HL-60 (cell line): Measurements from ENCODE around the gene TEAD2.

Source experiments
- DNase-seq, 2 experiments: peaks; one replicate each; pipeline ENCODE4 v3.0.0-alpha.2; 2010 to 2020; ENCODE audit warnings: low read depth in 1 of 2, low spot score in 1 of 2
- H3K27ac ChIP-seq: fragments of 250-450 bp; sonication (Bioruptor Pico); replicated peaks from 2 replicates; pipeline ENCODE4 v1.5.1; 2020; ENCODE audit warnings: mild to moderate bottlenecking, moderate library complexity
- H3K27me3 ChIP-seq: fragments of 250-450 bp; sonication (Bioruptor Pico); 2 replicates; pipeline ENCODE4 v1.5.1; 2021; ENCODE audit warnings: mild to moderate bottlenecking, moderate library complexity; ENCODE audit not compliant: insufficient read depth, poor library complexity, severe bottlenecking
- H3K4me3 ChIP-seq: replicated peaks from 2 replicates; pipeline ENCODE4 v1.5.1; 2011; ENCODE audit warnings: mild to moderate bottlenecking, control low read depth, low read length; ENCODE audit not compliant: insufficient read depth
- GABPA ChIP-seq: IDR thresholded peaks from 2 replicates; pipeline ENCODE4 v1.6.1; 2012; ENCODE audit warnings: low read depth
- POLR2AphosphoS5 ChIP-seq: IDR thresholded peaks from 2 replicates; pipeline ENCODE4 v1.6.1; 2012; ENCODE audit warnings: low read depth
- SPI1 ChIP-seq: IDR thresholded peaks from 2 replicates; pipeline ENCODE4 v1.6.1; 2012; ENCODE audit warnings: low read depth, mild to moderate bottlenecking, borderline replicate concordance
- TF ChIP-seq, protein P1 (sequence below): IDR thresholded peaks from one replicate; pipeline ENCODE4 v1.5.1; 2011; ENCODE audit warnings: low read length, control low read depth, inconsistent platforms; ENCODE audit not compliant: insufficient read depth
- TF ChIP-seq, protein P2 (sequence below): IDR thresholded peaks from 2 replicates; pipeline ENCODE4 v1.6.1; 2012; ENCODE audit warnings: low read depth; ENCODE audit not compliant: insufficient replicate concordance

TEAD2 gene

GRCh38 chr19:49338023-49338677 is 24.1 kb downstream of the TEAD2 start:
- Histone ChIP-seq H3K27me3 (no peaks in the 10 kb centered on the region), H3K27ac (no peak overlapping the region), H3K4me3 (no peak overlapping the region)
- no peak for DNase-seq
- TF ChIP-seq, protein P1, sequence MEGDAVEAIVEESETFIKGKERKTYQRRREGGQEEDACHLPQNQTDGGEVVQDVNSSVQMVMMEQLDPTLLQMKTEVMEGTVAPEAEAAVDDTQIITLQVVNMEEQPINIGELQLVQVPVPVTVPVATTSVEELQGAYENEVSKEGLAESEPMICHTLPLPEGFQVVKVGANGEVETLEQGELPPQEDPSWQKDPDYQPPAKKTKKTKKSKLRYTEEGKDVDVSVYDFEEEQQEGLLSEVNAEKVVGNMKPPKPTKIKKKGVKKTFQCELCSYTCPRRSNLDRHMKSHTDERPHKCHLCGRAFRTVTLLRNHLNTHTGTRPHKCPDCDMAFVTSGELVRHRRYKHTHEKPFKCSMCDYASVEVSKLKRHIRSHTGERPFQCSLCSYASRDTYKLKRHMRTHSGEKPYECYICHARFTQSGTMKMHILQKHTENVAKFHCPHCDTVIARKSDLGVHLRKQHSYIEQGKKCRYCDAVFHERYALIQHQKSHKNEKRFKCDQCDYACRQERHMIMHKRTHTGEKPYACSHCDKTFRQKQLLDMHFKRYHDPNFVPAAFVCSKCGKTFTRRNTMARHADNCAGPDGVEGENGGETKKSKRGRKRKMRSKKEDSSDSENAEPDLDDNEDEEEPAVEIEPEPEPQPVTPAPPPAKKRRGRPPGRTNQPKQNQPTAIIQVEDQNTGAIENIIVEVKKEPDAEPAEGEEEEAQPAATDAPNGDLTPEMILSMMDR, result no peak
- TF ChIP-seq, protein P2, sequence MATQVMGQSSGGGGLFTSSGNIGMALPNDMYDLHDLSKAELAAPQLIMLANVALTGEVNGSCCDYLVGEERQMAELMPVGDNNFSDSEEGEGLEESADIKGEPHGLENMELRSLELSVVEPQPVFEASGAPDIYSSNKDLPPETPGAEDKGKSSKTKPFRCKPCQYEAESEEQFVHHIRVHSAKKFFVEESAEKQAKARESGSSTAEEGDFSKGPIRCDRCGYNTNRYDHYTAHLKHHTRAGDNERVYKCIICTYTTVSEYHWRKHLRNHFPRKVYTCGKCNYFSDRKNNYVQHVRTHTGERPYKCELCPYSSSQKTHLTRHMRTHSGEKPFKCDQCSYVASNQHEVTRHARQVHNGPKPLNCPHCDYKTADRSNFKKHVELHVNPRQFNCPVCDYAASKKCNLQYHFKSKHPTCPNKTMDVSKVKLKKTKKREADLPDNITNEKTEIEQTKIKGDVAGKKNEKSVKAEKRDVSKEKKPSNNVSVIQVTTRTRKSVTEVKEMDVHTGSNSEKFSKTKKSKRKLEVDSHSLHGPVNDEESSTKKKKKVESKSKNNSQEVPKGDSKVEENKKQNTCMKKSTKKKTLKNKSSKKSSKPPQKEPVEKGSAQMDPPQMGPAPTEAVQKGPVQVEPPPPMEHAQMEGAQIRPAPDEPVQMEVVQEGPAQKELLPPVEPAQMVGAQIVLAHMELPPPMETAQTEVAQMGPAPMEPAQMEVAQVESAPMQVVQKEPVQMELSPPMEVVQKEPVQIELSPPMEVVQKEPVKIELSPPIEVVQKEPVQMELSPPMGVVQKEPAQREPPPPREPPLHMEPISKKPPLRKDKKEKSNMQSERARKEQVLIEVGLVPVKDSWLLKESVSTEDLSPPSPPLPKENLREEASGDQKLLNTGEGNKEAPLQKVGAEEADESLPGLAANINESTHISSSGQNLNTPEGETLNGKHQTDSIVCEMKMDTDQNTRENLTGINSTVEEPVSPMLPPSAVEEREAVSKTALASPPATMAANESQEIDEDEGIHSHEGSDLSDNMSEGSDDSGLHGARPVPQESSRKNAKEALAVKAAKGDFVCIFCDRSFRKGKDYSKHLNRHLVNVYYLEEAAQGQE, result no peak
- TF ChIP-seq GABPA (no peak), POLR2AphosphoS5 (no peak), SPI1 (no peak)

GRCh38 chr19:49337267-49338022 is 24.8 kb downstream of the TEAD2 start:
- no peak overlapping the region for H3K27ac ChIP-seq
- TF ChIP-seq SPI1 (no peak), GABPA (no peak), POLR2AphosphoS5 (no peak)
- TF ChIP-seq, protein P1, result no peak
- TF ChIP-seq, protein P2, result no peak
- DNase-seq, result no peak
- no peaks in the 10 kb centered on the region for H3K27me3 ChIP-seq
- H3K4me3 ChIP-seq, result no peak overlapping the region

GRCh38 chr19:49336482-49337266 is 25.5 kb downstream of the TEAD2 start:
- TF ChIP-seq, protein P1, result no peak
- TF ChIP-seq POLR2AphosphoS5 (no peak), SPI1 (no peak), GABPA (no peak)
- TF ChIP-seq, protein P2, result no peak
- Histone ChIP-seq H3K27me3 (no peaks in the 10 kb centered on the region), H3K4me3 (no peak overlapping the region), H3K27ac (no peak overlapping the region)
- DNase-seq, result no peak
